Stimulated activated CD4-positive, alpha-beta T cell treated with anti-CD3 and anti-CD28 coated beads, Interleukin-1b, Interleukin-23, amount 100 ng/mL, for 1 hour (primary cell): ENCODE measurements around the gene LANCL2.

Source experiments
- DNase-seq, 2 donors: peaks; one replicate each; pipeline ENCODE4 v3.0.0-alpha.2; 2020; ENCODE audit warnings: low read depth in 2 of 2

The LANCL2 gene

DNA sequence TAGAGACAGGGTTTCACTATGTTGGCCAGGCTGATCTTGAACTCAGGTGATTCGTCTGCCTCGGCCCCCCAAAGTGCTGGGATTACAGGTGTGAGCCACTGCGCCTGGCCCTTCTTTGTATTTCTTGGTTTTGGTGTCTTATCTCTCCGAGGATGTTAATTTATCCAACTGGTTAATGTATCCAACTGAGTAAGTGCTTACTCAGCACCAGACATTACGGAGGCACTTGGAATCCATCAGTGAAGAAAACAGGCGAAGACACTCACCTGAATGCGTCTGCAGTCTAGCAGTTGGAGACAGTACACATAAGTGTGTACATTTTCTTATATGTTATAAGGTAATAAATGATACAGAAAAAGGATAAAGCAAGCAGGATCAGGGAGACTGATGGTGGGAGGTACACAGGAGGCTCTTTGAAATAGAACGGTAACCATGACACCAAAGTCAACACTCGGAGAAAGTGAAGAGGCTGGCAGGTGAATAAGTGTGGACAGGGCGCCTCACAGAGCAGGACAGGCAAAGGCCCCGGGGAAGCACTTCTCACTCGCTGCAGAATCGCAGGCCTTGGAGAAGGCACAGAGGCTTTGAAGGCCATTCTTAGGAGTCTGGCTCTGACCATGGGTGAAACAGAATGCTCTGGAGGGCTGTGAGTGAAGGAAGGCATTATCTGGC lies 73.1 kb downstream of the LANCL2 start:
- DNase-seq = no peak

DNA sequence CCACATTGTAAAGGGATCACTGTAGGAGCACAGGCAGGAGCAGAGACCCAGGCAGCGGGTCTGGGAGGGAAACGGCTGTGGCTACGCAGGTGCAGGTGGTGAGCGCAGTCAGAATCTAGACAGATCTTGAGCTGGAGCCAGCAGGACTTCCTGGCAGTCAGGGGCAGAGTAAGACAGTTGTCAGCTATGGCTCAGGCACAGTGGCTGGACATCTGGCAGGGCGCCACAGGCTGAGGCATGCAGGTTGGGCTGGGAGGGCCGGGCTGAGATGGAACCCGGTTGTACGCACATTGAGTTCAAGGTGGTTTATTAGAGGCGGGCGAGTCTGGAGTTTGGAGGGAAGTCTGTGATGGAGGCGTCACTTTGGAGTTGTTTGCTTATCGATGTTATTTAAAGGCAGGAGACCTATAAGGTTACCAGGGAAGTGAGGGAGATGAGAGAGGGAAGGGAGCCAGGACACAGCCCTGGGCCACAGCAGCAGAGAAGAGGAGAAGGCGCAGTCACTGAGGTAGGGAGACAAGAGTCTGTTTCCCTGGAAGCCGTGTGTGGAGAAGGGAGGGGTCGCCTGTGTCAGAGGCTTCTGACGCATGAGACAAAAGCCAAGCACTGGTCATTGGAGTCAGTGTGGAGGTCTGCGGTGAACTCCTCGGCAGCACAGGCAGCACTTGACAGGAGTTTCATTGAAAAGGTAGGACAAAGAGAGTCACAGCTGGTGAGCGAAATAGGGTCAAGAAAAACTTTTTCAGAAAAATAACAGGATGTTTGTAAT lies 73.8 kb downstream of the LANCL2 start:
- DNase-seq = no peak

DNA sequence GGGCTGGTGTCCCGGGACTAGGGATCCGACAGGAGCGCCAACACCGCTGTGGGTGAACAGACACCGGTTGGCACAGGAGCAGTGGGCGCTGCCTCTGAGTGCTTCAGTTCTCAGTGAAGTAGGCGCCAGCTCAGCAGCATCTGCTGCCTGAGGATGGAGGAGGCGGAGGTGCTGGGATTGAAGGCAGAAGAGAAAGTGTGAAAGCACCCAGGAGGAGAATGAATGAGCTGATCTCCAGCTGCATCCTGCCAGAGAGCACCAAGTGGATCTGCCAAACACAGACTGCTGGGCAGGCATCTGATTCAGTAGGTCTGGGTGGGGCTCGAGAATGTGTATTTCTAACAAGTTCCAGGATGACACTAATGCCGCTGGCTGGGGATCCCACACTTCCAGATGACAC lies 74.5 kb downstream of the LANCL2 start:
- DNase-seq = no peak

DNA sequence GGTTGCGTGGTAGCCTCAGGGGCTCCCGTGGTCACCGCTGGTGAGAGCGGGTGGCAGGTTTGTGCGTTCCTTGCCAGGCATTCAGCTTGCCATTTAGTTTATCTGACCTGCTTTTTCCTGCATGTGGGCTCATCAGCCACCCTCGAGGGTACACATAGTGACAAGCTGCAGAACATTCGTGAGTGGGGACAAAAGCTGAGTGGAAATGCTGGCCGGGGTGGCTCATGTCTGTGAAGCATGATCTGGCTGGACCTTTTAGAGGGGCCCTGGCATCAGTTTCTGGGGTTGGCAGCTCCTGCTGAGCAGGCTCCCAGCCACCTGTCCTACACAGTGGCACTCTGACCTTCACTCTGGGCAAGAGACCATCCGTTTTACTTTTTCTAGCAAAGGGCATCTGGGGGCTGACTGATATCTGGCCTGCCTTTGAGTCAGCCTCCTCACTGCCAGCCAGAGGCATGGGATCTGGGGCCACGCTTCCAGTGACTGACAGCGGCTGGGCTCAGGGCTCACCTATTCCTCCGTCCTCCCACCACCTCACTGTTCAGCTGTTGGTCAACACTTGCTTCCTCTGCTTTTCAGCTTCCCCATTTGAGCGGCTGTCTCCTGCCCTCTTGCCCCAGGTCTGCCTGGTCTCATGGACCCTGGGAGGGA lies 75.0 kb downstream of the LANCL2 start:
- DNase-seq = no peak

- no peak for DNase-seq
Measured at GRCh38 chr7:55441002-55441401, 75.9 kb downstream of the LANCL2 start.

GRCh38 chr7:55441774-55442522 lies 76.8 kb downstream of the LANCL2 start:
- no peak for DNase-seq

- no peak for DNase-seq
Measured at GRCh38 chr7:55444786-55445185, 79.6 kb downstream of the LANCL2 start.

GRCh38 chr7:55448526-55448925 lies 83.4 kb downstream of the LANCL2 start:
- DNase-seq = no peak

- DNase-seq = no peak
Measured at GRCh38 chr7:55449205-55449991, 84.3 kb downstream of the LANCL2 start.

DNA sequence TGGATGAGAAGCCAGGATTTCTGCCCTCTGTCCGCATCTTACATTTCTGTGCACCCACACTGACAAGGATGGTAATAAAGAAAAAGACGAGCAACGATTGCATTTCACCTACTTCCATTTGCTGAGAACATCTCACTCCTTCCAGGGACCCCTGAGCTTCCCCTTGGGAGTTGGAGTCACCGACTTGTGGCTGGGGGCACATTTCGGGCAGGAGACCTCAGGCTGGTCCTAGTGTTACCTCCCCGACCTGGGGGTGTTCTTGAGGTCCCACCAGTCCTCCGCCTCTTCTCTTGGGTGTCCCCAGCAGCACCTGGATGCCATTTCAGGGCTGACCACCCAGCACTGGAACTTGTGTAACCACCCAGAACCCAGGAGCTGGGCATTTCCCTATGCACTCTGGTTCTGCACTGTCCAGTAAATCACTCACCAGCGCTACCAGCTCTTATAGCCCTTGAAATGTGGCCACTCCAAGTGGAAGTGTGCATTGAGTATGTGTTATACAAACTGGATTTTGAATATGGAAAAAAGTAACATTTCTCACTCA lies 84.9 kb downstream of the LANCL2 start:
- DNase-seq = no peak

GRCh38 chr7:55452971-55453370 lies 87.8 kb downstream of the LANCL2 start:
- DNase-seq = no peak

DNA sequence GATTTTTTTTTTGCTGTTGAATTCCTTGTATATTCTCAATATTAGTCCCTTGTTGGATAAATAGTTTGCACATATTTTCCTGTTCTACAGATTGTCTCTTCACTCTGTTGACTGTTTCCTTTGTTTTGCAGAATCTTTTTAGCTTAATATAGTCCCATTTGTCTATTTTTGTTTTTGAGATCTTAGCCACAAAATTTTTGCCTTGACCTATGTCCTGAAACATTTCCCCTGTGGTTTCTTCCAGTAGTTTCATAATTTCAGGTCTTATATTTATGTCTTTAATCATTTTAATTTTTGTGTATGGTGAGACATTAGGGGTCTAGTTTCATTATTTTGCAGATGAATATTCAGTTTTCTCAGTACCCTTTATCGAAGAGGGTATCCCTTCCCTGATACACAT lies 92.7 kb downstream of the LANCL2 start:
- no peak for DNase-seq

GRCh38 chr7:55458351-55458750 lies 93.2 kb downstream of the LANCL2 start:
- DNase-seq = no peak

DNA sequence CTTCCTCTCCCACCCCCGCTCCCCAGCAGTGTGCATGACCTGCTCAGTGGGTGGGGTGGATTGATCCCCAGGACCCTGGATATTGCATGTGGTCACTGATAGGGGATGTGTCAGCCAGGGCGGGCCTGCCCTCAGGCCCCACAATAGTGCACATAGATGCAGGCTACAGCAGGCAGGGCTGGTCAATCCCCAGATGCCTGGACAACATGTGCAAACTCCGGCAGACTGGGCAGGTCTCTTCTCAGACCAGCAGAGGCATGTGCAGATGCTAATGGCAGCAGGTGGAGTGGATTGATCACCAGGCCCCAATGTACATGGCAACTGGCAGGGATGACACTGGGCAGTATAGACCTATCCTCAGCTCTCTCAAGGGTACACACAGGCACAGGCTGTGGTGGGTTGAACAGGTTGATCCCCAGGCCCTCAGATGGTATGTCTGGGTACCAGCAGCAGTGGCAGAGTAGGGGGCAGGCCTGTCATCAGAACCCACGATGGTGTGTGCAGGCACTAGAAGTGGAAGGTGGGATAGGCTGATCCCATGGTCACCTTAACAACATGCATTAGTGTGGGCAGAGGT lies 98.6 kb downstream of the LANCL2 start:
- no peak for DNase-seq

DNA sequence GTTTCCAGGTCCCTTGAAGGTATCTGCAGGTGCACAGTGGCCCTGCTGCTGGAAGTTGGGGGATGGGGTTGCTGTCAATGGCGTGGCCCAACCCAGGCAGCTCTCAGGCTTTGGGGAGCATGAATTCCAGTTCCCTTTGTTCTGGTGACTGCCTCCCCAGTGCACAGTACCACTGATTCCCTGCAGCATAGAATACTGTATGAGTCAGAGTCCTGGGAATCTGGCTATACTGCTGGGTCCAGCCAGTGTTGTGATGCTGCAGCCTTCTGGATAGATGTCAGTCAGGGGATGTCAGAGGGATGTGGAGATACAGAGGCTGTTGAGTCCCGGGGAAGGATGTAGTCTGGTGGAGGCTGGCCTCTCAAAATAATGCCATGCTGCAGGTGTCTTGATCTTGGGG lies 99.3 kb downstream of the LANCL2 start:
- DNase-seq = no peak

DNA sequence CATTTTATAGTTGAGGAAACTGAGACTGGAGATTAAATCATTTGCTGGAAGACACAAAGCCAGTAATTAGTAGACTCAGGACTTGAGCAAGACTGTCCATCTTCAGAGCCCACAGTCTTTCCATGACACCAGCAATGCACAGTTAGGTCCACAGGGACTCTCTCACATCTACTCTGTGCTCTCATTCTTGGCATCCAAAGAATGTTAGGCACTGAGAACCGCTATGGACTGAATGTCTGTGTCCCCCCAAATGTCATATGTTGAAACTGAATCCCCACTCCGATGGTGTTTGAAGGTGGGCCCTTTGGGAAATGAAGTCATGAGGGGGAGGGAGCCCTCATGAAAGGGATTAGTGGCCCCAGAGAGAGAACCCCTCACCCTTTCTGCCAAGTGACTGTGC lies 100.6 kb downstream of the LANCL2 start:
- no peak for DNase-seq

DNA sequence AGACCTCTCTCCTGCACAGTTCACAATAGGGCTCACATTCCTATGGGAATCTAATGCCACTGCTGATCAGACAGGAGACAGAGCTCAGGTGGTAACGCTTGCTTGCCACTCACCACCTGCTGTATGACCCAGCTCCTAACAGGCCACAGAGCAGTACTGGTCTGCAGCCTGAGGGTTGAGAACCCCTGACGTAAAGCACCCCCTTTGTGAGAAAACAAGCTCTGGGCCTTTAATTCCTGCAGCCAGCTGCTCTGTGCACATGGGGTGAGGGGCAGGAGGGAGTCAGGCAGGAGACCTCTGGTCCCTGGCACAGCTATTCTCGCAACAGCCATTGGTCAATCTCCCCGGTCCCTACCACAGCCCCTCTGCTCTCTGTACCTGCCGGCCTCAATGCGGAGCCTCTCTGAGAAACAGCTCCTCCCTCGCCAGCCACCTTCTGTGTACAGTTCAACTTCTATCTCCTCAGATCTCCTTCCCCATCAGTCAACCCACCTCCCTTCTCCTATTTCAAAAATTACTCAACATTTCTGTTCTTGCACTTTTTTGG lies 102.0 kb downstream of the LANCL2 start:
- no peak for DNase-seq

DNA sequence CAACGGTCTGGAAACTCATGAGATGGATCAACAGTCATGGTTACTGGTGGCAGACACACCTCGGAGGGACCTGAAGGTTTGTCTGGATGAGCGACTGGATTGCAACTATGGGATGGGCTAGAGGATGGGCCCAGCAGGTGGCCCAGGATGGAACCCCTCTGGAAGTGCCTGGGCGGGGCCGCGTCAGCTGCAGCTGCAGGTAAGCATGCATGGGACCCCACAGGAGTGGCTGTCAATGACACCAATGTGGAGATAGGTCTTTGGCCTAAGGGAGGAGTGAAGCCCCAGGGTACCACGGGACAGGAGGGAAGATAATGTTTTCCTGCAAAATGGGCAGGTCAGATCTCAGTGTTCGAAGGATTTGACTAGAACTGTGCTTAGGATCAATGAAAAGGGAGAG lies 103.4 kb downstream of the LANCL2 start:
- no peak for DNase-seq

GRCh38 chr7:55469271-55469681 lies 104.1 kb downstream of the LANCL2 start:
- no peak for DNase-seq

DNA sequence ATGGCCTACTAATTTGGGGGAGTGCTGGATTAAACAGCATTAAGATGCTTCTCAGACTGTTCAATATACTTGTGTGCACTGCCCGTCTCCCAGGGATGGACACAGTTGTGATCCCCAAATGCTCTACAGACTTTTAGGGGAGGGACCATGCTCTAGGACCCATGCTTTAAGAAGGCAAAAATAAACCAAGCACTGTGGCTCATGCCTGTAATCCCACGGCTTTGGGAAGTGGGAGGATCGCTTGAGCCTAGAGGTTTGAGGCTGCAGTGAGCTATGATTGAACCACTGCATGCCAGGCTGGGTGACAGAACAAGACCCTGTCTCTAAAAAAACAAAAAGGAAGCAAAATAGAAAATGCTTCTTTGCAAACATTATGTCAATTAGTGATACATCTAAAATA lies 104.6 kb downstream of the LANCL2 start:
- DNase-seq = no peak

- no peak for DNase-seq
Measured at GRCh38 chr7:55470261-55470660, 105.1 kb downstream of the LANCL2 start.
